ENCODE results near the gene VIPR2.
"Not testable (repeated sequence)": the region's sequence is repeated elsewhere in the genome, so short reads cannot be mapped to it uniquely, and the experiment has no call there.

VIPR2 gene
- long read RNA-seq, donor 1: 0 reads
- long read RNA-seq, donor 2: 0 reads
- long read RNA-seq, donor 3: 0 reads
- long read RNA-seq, donor 4: 0 reads
- long read RNA-seq, donor 5, partial matches to known transcripts: 0 of 1 reads
- long read RNA-seq, donor 5, other reads (novel, unspliced or antisense): 0 of 1 reads
- long read RNA-seq, donor 6, partial matches to known transcripts: 0 of 1 reads
- long read RNA-seq, donor 6, other reads (novel, unspliced or antisense): 0 of 1 reads
- long read RNA-seq, donor 7: 0 reads
- long read RNA-seq, donor 8: 0 reads

GRCh38 chr7:159144758-159145489 is at the start of gene VIPR2:
VIPR2 (minus strand) TSS chr7:159144867; CDS start chr7:159144771, 96 bp downstream.
- DNase-seq: peak; percentile 66

DNA sequence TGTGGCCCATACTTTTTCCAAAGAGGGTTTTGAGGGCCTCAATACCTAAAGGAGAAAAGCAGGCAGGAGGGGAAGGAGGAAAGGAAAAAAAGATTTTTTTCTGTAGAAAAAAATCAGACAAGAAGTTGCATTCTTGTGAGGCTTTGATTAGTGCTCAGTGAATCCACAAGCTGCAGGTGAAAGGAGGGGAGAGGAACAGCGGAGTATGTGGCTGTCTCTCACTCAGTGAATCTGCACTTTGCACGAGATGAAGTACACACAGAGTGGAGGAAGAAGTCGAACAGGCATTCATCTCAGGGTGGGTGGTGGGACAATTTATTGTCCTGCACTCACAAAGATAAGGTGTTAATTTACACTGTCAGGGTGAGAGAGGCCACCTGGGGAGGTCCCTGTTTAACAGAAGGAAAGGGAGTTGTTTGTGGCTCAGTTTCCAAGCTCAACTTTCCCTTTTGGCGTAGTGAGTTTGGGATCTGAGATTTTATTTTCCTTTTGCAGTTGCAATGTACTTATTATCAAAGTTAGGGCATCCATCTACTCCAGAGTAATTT is 49.0 kb upstream of the VIPR2 start:
- no peak for DNase-seq

DNA sequence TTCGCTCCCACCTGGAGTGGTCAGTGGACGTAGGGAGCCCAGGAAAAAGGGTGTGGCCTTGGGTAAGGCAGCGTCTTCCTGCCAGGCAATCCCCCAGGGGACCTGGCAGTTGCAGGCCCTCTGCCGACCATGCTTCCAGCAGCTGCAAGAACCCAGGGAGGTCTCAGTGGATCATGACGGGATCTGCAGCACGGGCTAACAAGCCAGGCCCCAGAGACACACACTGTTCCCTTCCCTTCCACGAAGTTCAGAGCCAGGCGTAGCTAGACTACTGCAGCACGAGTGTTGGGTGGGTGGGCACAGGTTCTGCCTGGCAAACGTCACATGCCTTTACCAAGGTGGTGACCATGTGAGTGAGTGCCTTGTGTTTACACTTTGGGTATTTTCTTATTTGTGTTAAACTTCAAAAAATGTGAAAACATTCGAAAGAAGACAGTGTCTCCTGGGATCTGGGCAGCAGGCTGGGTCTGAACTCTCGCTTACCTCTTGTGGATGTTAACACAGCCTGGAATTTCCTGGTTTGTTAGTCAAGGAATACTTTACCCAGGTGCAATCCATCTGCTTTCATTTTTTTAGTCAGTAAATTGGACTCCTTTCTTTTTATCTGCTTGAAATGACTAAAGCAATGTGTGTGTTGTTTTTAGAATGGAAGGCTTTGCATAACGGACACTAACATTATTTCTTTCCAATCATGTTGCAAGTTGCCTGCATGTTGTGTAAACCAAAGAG is 48.2 kb upstream of the VIPR2 start:
- no peak for DNase-seq

GRCh38 chr7:159192013-159192412 is 47.3 kb upstream of the VIPR2 start:
- no peak for DNase-seq

DNA sequence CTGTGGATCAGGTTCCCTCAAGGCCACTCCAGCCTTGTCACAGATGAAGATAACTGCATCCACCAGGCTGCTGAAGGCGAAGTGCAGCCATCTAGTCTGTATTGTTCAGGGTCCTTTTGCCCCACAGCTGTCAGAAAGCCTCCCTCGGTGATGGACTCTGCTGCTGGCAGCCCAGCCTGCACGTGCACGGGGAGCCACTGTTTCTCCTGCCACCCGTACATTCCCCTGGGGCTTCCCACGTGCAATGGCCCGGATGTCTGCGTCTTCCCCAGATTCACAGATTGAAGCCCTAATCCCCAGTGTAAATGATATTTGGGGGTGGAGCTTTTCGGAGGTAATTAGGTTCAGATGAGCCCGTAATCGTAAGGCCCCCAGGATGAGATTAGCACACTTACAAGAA is 46.6 kb upstream of the VIPR2 start:
- DNase-seq: no peak

DNA sequence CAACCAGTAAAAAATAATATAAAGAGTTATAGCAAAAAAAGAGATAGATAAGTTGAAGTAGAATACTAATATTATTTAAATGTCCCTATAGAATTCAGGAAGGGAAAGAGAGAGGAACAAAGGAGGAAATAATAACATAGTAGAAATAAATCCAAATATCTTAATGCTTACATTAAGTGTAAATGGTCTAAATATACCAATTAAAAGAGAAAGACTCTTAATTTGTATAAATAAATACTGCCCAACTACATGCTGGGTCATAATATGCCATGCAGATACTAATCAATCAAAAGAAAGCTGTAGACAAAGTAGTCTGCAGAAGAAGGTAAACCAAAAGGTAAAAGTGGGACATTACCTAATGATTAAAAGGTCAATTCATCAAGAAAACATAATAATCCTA is 43.3 kb upstream of the VIPR2 start:
- DNase-seq: no peak

- DNase-seq: no peak
Observed at GRCh38 chr7:159179241-159179640, 34.6 kb upstream of the VIPR2 start.

DNA sequence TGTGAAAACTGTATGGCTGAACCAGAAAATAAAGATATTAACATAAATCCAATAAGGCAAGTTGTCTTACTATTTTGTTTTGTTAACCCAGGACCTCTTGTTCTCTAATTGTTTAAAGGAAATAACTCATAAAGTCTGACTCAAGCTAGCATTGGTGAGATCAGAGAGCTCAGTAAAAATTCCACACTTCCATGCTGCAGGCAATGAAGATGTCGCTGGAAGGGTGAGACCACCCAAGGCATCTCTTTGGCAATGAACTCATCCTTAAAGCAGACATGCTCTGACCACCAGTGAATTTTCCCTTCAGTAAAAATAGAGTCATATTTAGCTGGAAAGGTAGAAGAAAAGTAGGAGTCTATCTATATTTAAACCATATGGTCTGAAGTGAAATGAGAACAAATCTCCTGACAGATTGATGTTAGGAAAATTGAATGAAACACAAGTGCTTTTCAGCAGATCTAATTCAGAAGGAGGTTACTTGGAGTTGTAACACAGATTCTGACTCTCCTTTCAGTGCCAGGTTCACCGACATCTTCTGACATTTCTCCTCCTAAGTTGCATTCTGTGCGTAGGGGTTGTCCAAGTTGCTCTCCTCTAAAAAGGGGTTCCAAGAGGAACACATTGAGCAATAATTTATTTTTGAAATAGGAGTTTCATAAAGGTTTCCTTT is 32.8 kb upstream of the VIPR2 start:
- DNase-seq: no peak

- no peak for DNase-seq
Observed at GRCh38 chr7:159175792-159176191, 31.1 kb upstream of the VIPR2 start.

DNA sequence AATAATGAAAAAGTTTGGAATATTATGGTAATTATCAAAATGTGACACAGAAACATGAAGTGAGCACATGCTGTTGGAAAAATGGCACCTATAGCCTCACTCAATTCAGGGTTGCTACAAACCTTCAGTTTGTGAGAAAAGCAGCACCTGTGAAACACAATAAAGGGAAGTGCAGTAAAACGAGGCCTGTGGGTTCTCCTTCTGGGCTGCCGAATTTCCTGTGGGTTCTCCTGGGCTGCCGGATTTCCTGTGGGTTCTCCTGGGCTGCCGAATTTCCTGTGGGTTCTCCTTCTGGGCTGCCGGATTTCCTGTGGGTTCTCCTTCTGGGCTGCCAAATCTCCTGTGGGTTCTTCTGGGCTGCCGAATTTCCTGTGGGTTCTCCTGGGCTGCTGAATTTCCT is 30.4 kb upstream of the VIPR2 start:
- DNase-seq: not testable (repeated sequence)

- DNase-seq: no peak
Observed at GRCh38 chr7:159172400-159172799, 27.7 kb upstream of the VIPR2 start.

GRCh38 chr7:159169391-159169790 is 24.7 kb upstream of the VIPR2 start:
- DNase-seq: no peak

DNA sequence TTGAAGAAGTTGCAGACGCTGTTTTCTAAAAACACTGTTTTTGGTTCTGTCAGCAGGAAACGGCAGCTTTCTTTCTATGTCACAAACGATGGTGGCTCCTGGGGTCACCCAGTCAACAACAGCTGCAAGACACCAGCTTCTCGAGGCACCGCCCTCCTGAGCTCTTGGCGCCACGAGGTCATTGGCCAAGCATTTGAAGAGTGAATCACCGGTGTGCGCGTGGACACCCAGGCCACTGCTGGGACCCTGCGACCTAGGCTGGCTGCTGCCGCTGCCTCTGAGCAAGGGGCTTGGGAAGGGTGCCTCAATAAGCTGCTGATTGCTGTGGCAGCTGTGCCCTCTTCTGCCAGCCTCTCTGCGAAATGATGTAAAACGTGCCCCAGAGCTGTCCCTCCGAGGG is 22.5 kb upstream of the VIPR2 start:
- DNase-seq: no peak

GRCh38 chr7:159166530-159166929 is 21.9 kb upstream of the VIPR2 start:
- DNase-seq: no peak

- DNase-seq: no peak
Observed at GRCh38 chr7:159165352-159165751, 20.7 kb upstream of the VIPR2 start.

DNA sequence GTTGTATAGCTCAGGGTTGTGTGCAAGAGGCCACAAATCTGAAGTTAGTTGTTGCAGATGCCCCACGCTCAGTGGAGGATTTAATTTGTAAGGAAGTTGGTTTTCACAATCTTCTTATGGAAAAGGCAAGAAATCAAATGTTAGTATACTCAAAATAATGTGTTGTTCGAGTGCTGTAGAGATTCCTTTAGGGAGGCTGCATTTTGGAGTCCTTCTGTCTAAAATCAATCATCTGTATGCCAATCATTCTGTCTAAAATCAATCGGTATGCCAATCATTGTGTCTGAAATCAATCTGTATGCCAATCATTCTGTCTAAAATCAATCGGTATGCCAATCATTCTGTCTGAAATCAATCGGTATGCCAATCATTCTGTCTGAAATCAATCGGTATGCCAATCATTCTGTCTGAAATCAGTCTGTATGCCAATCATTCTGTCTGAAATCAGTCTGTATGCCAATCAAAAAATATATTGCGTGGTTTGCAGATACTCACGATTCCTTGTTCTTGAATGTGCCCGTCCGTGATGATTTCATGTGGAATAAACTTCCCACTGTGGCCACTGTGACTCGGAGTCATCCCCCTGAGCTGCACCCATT is 19.1 kb upstream of the VIPR2 start:
- DNase-seq: not testable (repeated sequence)

DNA sequence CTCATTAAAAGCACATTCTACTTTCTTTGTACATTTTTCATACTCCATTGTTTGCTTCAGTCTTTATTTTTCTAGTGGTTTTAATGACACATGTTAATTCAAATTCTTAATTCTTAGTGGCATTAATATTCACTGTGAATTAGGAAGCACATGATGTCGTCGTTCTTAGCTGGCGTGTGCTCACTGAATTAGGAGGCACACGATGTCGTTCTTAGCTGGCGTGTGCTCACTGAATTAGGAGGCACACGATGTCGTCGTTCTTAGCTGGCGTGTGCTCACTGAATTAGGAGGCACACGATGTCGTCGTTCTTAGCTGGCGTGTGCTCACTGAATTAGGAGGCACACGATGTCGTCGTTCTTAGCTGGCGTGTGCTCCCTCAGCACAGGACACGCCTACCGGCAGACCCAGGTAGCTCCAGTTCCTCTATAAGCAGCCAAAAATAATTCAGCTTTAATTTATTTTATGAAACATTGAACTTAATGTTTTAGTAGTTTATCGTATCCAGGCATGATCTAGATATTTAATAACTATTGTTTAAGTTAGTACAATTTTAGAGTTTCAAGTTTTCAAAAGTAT is 17.5 kb upstream of the VIPR2 start:
- not testable (repeated sequence) for DNase-seq

GRCh38 chr7:159160450-159160849 is 15.8 kb upstream of the VIPR2 start:
- DNase-seq: no peak

GRCh38 chr7:159159731-159160130 is 15.1 kb upstream of the VIPR2 start:
- DNase-seq: no peak

GRCh38 chr7:159158888-159159405 is 14.3 kb upstream of the VIPR2 start:
- no peak for DNase-seq

GRCh38 chr7:159158125-159158887 is 13.6 kb upstream of the VIPR2 start:
- DNase-seq: no peak

Data from right kidney (tissue), 9 donors.